GM21576 (cell line): ENCODE measurements around the gene PLCZ1.
"Not testable (repeated sequence)": the region's sequence is repeated elsewhere in the genome, so short reads cannot be mapped to it uniquely, and the experiment has no call there.

Experiments used
- ATAC-seq: cut with Tn5 transposase; IDR thresholded peaks from one replicate; pipeline ENCODE4 v1.9.1; 2021; ENCODE audit warnings: mild to moderate bottlenecking, moderate library complexity; ENCODE audit not compliant: unreplicated experiment

PLCZ1 gene, protein sequence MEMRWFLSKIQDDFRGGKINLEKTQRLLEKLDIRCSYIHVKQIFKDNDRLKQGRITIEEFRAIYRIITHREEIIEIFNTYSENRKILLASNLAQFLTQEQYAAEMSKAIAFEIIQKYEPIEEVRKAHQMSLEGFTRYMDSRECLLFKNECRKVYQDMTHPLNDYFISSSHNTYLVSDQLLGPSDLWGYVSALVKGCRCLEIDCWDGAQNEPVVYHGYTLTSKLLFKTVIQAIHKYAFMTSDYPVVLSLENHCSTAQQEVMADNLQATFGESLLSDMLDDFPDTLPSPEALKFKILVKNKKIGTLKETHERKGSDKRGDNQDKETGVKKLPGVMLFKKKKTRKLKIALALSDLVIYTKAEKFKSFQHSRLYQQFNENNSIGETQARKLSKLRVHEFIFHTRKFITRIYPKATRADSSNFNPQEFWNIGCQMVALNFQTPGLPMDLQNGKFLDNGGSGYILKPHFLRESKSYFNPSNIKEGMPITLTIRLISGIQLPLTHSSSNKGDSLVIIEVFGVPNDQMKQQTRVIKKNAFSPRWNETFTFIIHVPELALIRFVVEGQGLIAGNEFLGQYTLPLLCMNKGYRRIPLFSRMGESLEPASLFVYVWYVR

DNA sequence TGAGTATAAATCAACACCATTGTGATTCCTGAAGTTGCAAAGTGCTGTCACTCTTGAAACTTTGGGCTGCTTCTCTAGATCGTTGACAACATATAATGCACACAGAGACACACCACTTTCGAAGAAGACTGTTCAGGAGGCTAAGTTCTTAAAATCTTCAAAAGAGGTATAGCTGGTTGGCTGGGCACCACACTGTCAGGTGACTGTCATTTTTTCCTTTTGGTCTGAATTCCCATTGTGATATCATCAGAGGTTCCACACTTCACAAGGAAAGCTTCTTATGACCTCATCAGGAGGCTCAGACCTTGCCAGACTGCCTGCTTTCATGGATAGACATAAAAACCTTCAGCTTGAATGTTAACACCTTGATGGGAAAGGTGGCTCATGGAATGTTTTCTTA, at the start of gene PLCZ1, which contains the start of gene CAPZA3:
Gene PLCZ1 (minus strand): TSS at position 194 of the 400 bp plus-strand sequence. CDS start 641 bp downstream, outside the sequence.
Gene CAPZA3 (plus strand): TSS at position 301 of the 400 bp plus-strand sequence. CDS start 150 bp downstream, outside the sequence.
- no peak for ATAC-seq

DNA sequence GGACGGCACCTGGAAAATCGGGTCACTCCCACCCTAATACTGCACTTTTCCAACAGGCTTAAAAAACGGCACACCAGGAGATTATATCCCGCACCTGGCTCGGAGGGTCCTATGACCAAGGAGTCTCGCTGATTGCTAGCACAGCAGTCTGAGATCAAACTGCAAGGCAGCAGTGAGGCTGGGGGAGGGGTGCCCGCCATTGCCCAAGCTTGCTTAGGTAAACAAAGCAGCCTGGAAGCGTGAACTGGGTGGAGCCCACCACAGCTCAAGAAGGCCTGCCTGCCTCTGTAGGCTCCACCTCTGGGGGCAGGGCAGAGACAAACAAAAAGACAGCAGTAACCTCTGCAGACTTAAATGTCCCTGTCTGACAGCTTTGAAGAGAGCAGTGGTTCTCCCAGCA, 47.7 kb upstream of the PLCZ1 start:
- not testable (repeated sequence) for ATAC-seq

DNA sequence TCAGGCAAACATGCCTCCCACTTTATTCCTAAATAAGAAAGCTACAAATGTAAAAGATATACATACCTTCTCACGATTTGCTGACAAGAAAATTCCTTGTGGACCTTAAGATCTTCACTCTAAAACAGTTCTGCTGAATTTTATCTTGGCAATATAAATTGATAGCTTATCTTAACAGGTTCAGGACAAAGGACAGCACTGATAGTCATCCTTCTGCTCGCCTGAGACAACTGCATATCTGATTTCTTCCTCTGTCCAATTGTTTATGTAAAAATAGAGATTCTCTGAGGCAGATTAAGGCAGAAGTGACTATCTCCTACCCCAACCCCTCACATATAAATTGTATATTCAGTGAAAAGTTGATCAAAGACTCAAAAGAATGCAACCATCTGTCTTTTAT, 45.0 kb upstream of the PLCZ1 start:
- ATAC-seq, result no peak

DNA sequence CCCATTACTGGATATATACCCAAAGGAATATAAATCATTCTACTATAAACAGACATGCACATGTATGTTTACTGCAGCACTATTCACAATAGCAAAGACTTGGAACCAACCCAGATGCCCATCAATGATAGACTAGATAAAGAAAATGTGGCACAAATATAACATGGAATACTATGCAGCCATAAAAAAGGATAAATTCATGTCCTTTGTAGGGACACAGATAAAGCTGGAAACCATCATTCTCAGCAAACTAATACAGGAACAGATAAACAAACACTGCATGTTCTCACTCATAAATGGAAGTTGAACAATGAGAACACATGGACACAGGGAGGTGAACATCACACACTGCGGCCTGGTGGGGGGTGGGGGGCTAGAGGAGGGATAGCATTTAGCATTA, 28.7 kb upstream of the PLCZ1 start:
- ATAC-seq, result not testable (repeated sequence)

DNA sequence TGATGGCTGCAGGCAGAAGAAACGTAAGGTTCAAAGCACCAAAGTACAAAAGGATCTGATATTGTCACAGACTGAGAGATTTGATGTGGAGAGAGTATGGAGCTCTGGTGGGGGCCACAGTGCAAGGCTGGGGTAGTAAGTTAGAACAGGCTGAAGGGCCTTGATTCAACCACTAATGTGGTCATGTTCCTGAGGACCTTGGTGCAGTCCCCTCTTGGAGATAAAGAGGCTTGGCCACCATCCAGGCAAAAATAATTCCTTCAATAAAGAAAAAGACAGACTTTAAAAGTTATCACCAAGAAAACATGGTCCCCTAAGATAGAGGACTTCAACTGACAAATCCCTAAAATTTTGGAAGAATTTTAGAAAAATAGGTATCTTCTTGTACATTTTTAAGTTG, 17.5 kb upstream of the PLCZ1 start:
- ATAC-seq, result no peak

DNA sequence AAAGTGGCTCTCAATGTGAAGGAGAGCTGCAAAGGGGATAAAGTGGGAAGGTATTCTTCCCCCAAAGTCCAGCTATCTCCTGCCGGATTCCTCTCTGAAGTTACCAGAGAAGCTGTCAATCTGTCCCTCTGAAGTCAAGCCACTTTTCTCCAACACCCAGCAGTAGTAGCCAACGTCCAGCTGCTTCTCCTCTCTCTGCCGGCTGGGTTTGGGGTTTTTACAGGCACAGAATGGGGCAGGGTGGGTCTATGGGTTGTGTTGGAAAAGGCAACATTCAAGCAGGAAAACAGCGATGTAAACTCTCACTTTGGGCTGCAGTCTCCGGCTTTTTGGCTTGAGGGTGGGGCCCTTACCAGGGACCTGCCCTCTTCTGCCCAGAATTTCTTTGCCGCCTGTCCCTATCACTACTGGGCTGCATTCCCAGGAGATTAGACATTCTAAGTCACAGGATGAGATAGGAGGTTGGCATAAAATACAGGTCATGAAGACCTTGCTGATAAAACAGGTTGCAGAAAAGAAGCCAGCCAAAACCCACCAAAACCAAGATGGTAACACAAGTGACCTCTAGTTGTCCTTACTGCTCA, 16.4 kb upstream of the PLCZ1 start:
- ATAC-seq, result no peak

DNA sequence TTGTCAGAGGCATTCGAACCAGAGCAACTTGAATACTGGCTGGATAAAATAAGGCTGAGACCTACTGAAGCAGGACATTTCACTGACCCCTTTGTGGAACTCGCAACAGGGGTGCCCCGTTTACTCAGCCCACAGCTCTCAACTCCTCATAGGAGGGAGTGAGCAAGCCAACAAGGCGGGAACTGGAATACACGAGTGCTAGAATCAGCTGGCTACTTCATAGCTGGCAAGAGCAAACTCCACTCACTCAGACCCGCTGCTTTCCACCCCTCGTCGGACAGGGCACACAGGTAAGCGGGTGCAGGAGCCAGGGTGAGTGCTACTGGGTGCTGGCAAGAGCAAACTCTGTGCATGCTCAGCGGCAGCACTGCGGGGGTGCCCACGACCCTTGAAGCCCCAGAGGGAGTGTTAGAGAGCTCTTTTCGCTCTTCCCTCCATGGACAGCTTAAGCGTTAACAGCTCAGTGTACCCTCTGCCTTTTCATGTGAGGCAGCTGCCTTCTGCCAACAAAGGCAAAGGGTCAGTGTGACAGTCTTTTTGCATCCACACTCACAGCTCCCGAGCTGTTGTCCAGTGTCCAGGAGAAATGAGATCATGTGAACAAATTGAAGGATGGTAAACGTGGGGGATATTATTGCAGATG, 15.8 kb upstream of the PLCZ1 start:
- ATAC-seq, result no peak

DNA sequence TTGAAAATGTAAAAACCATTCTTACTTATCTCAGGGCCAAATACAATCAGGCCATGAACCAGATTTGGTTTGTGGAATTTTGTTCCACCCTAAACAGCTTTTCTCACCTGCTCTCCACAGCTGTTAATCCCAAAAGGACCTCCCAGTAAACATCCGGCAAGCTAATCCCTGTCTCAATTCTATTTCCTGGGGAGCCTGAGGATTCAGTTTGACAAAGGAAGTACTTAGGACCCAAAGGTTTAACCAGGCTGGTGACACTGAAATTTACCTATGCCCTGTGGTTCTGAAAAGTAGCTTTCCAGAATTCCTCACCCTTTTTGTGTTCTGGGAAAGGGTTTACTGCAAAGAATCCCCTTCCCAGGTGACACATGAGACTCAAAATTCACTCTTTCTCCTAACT, 15.1 kb upstream of the PLCZ1 start:
- no peak for ATAC-seq

DNA sequence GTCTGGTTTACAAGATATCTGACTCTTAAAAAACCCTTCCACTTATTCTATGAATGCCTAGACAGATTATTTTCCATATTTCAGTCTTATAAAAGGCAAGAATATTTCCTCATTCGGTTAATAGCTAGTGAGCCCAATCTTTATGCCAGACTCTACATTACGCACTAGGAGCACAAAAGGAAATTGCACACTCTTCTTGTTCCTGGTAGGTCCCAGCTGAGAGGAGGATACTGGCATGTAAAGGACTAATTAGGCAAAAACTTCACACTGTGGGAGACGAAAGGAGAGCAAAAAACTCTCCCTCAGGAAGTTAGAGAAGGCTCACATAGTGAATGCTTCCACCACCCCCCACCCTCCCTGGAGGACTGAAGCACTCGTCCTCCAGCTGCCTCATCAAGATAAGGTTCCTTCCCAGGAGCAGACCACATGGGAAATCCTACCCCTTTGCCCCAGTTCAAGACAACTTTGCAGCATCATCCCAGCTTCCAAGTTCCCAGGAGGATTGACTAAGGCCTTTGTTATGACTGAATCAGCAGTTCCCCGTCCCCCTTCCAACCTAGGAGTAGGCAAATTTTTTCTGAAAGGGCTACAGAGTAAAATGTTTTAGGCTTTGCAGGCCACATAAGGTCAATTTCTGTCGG, 14.6 kb upstream of the PLCZ1 start:
- no peak for ATAC-seq

DNA sequence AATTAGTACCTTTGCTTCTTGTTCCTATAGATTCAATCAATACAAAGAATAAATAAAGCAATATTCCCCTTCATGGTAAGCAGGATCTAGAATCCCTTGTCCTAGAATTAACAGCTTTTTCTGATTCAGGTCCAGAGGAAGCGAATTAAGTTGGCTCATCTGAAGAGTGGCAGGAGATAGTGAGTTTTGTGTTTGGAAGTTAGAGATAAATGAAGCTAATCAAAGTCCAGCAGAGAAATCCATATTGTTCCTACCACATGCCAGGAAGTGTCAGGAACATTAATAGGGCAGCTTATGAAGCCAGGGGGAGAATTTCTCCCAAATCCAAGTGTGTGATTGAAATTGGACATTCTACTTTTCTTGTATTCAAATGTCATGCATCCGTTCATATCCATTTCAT, 14.1 kb upstream of the PLCZ1 start:
- ATAC-seq, result no peak

DNA sequence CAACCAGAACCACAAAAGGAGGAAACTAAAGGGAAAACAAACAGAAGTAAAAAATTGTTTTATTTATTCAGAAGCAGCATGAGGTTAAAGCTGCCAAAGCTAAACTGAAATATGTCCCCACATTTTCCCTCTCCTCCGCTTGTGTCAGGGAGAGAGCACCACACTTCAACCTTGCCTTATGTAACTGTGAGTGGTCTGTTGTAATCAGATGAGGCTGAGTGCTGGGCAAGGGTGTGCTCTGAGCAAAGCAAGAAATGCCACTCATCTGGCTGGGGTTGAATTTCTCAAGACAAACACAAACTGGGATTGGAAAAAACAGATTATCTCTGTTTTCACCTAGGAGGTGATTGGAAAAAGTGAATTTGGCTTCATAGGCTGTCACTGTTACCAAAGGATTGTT, 12.3 kb upstream of the PLCZ1 start:
- ATAC-seq, result no peak

DNA sequence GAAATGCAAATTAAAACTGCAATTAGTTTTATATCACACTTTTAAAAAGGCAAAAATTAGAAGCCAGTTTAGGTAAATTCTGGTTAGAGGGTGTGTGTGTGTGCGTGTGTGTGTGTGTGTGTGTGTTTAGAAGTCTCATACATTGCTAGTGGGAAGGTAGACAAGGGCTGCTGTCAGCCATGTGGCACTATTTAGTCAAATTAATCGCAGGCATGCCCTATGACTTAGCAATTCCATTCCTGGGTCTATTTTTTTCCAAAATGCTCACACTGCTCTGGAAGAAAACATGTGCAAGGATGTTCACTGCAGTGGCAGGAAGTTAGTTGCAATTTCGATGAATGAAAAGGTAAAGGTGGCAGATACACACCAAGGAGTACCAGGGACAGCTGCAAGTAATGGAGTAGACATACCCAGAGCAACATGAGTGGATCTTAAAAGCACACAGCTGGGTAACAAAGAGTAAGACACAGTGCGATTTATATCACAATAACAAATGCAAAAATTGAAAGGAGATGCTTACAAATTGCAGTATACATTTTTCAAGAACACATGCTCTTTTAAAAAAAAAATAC, 11.7 kb upstream of the PLCZ1 start:
- ATAC-seq, result no peak

DNA sequence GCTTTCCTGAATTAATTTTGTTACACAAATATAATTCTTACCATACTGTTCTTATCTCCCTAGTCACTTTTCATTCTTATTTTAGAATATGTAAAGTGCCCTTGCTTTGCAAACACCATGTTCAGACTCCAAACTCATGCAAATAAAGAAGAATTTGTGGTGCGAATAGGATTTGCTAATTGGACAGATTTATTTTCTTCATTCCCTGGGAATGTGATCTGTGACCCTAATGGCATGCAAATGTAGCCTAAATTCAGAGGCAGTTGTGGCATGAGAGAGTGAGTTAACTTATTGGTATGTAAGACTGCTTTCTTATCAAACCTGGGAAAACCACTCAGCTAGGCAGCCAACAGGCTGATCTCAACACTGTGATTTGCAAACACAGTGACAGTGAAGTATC, 10.1 kb upstream of the PLCZ1 start:
- ATAC-seq, result no peak

DNA sequence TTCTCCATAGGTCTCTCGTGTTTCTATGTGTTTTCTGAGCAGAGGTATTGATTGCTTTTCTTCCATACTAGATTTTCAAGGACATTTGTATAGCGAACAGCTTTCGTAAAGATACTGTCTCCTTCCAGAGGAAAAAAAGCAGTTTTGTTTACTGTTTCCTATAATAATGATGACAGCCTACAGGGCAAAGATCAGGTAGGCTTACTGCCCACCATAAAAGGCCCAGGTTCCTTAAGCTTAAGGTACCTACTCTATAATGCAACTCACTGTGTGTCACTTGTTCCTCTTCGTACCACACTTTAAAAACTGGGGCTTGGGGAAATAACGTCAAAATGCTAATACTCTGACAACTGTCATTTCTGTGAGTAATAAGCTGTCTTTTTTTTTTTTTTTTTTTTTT, 6.7 kb downstream of the PLCZ1 start:
- ATAC-seq, result no peak

DNA sequence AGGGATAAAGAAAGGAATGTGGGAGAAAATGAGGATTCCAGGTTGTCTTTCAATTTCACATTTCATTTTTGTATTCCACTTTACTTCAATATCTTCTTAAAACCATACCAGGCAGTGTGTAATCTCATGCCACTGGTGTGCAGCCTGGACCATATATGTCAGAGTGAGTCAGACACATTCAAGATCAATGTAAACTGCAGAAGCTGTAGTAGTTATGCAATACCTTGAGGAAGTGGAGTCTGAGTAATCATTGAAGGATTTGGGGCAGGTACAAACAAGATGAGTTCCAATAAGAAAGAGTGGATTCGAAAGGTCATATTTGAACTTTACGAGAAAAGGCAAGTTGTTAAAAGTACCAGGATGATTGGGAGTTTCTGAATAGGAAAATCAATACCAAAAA, 14.1 kb downstream of the PLCZ1 start:
- ATAC-seq, result no peak

DNA sequence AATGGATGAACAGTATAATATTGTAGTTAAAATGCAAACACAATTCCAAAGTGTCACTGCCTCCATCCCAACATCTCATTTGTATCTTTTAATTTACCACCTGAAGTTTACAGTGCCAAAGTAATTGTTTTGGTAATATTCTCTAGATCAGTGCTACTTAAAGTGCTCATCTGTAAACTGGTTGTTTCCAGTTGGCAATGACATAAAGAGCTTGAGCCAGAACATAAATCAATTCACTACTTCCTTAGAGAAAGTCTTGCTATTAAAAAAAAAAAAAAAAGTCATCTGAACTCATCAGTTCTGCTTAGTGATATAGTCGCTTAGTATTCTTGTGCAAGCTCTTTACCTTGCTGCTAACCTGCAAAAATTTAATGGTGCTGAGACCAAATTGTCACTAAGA, 16.4 kb downstream of the PLCZ1 start:
- no peak for ATAC-seq

DNA sequence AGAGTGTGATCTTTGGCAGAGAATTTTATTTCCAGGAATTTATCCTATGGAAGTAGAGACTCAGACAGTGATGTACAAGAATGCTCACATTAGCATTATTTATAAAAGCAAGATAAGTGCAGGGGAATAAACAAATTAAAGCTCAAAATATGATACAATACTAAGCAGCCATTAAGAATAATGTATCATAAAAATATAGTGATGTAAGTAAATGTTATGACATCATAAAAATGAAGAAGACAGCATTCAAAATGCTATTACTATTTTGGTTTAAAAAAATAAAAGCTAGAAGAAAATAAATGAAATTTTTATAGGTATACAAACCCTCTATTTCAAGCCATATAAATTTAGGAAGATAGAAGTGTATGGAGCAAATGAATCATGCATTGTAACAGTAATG, 17.1 kb downstream of the PLCZ1 start:
- ATAC-seq, result no peak

DNA sequence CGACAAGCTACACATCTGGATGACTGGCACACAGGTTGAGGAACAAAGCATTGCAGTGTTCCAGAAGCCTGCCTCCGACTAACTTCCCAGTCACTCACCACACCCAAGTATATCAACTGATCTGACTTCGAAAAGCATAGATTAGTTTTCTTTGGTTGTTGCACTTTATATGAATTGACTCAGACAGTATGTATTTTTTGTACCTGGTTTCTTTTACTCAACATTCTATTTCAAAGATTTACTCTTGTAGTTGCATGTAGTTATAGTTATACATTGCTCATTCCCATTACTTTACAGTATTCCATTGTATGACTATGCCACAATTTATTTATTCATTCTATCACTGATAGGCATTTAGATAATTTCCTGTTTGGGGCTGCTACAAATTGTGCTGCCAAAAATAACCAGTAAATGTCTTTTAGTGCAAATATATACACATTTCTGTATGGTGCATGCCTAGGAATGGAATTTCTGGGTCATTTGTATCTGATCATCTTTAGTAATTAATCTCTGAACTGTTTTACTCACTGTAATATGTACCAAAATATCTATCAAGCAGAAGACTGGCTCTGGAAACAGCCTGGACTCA, 17.8 kb downstream of the PLCZ1 start:
- ATAC-seq, result no peak

DNA sequence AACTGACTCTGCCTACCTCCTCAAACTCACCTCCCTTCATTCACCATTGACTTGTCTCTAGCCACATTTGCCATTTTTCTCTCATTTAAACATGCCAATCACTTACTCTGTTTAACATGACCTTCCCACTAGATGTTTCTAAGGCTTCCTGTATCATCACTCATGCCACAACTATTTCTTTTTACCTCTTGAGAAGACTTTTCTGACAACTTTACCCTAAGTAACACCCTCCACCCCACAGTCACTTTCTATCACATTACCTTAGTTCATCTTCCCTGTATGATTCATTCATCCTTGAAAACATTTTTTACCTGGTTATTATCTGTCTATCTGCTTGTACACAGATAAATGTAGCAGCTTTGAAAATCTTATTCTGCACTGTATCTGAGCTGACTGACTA, 19.4 kb downstream of the PLCZ1 start:
- ATAC-seq, result no peak

DNA sequence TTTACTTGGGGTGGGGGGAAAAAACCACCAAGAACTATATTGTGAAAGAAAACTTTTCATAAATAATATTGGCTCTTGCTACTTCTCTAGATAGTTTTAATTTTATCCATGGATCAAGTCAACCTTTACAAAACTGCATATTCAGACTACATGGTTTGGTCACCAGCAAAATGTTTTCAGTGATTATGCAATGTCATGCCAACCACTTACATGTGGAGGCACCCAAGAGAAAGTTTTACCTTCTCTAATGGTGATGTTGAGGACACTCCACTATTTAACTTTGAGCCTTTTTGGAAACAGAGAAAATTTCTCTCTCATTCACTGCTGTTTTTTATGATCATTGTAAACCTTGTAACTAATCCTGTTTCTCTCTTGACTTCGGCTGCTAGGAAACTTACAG, 21.6 kb downstream of the PLCZ1 start:
- no peak for ATAC-seq
